GM18870 (cell line): ENCODE data around the gene SEL1L.
"Not testable (repeated sequence)": the region's sequence is repeated elsewhere in the genome, so short reads cannot be mapped to it uniquely, and the experiment has no call there.

ENCODE experiments used
- ATAC-seq: cut with Tn5 transposase; IDR thresholded peaks from one replicate; pipeline ENCODE4 v1.9.1; 2021; ENCODE audit warnings: moderate library complexity; ENCODE audit not compliant: unreplicated experiment

The SEL1L gene

GRCh38 chr14:81529391-81529790, 4.3 kb downstream of the SEL1L start:
- ATAC-seq = no peak

GRCh38 chr14:81525129-81525528, 8.5 kb downstream of the SEL1L start:
- no peak for ATAC-seq

- ATAC-seq = peak; percentile 62
Measured at GRCh38 chr14:81523616-81524015, 10.0 kb downstream of the SEL1L start.

GRCh38 chr14:81523016-81523415, 10.6 kb downstream of the SEL1L start:
- no peak for ATAC-seq

- ATAC-seq = no peak
Measured at GRCh38 chr14:81521356-81521755, 12.3 kb downstream of the SEL1L start.

GRCh38 chr14:81519200-81520011, 14.2 kb downstream of the SEL1L start:
- peak; percentile 88 for ATAC-seq

- no peak for ATAC-seq
Measured at GRCh38 chr14:81517798-81518398, 15.8 kb downstream of the SEL1L start.

GRCh38 chr14:81516986-81517797, 16.5 kb downstream of the SEL1L start:
- ATAC-seq = no peak

GRCh38 chr14:81515927-81516326, 17.7 kb downstream of the SEL1L start:
- ATAC-seq = not testable (repeated sequence)

- not testable (repeated sequence) for ATAC-seq
Measured at GRCh38 chr14:81512826-81513225, 20.8 kb downstream of the SEL1L start.

- ATAC-seq = no peak
Measured at GRCh38 chr14:81511111-81511904, 22.3 kb downstream of the SEL1L start.

- no peak for ATAC-seq
Measured at GRCh38 chr14:81509838-81510452, 23.7 kb downstream of the SEL1L start.

- no peak for ATAC-seq
Measured at GRCh38 chr14:81509321-81509720, 24.3 kb downstream of the SEL1L start.

- ATAC-seq = no peak
Measured at GRCh38 chr14:81506487-81506886, 27.2 kb downstream of the SEL1L start.

- no peak for ATAC-seq
Measured at GRCh38 chr14:81504864-81505263, 28.8 kb downstream of the SEL1L start.

- ATAC-seq = no peak
Measured at GRCh38 chr14:81485781-81486180, 47.9 kb downstream of the SEL1L start.

GRCh38 chr14:81485372-81485771, 48.3 kb downstream of the SEL1L start:
- peak; percentile 91 for ATAC-seq

- ATAC-seq = no peak
Measured at GRCh38 chr14:81484120-81484519, 49.5 kb downstream of the SEL1L start.

- ATAC-seq = no peak
Measured at GRCh38 chr14:81480741-81481140, 52.9 kb downstream of the SEL1L start.

- no peak for ATAC-seq
Measured at GRCh38 chr14:81478446-81478845, 55.2 kb downstream of the SEL1L start.
